SK-N-SH (cell line): ENCODE measurements around the gene C12orf75.
"Not testable (repeated sequence)": the region's sequence is repeated elsewhere in the genome, so short reads cannot be mapped to it uniquely, and the experiment has no call there.

ENCODE experiments used
- GABPA ChIP-seq: IDR thresholded peaks from 2 replicates; pipeline ENCODE4 v1.4.0; 2012; ENCODE audit warnings: low read depth, mild to moderate bottlenecking
- MEF2A ChIP-seq: IDR thresholded peaks from 2 replicates; pipeline ENCODE4 v1.4.0; 2012; ENCODE audit warnings: low read depth, borderline replicate concordance
- MXI1 ChIP-seq: IDR thresholded peaks from 2 replicates; pipeline ENCODE4 v1.6.1; 2012; ENCODE audit warnings: mild to moderate bottlenecking, low read depth, low read length, improper control_type of control experiment
- TAF1 ChIP-seq: IDR thresholded peaks from 2 replicates; pipeline ENCODE4 v1.6.1; 2012; ENCODE audit warnings: low read depth, mild to moderate bottlenecking, low read length, moderate library complexity, borderline replicate concordance
- YY1 ChIP-seq: IDR thresholded peaks from 2 replicates; pipeline ENCODE4 v1.4.0; 2012; ENCODE audit warnings: low read depth, mild to moderate bottlenecking
- TF ChIP-seq, protein P1 (sequence below): fragments of 200-600 bp; sonication (generic); IDR thresholded peaks from 2 replicates; pipeline ENCODE4 v1.6.1; 2017; ENCODE audit warnings: antibody characterized with exemption, mild to moderate bottlenecking, moderate library complexity
- TF ChIP-seq, protein P2 (sequence below): IDR thresholded peaks from 2 replicates; pipeline ENCODE4 v1.4.0; 2012; ENCODE audit warnings: low read depth, borderline replicate concordance
- TF ChIP-seq, protein P3 (sequence below): IDR thresholded peaks from 2 replicates; pipeline ENCODE4 v1.6.1; 2012; ENCODE audit warnings: mild to moderate bottlenecking, low read depth, low read length, moderate library complexity

DNA sequence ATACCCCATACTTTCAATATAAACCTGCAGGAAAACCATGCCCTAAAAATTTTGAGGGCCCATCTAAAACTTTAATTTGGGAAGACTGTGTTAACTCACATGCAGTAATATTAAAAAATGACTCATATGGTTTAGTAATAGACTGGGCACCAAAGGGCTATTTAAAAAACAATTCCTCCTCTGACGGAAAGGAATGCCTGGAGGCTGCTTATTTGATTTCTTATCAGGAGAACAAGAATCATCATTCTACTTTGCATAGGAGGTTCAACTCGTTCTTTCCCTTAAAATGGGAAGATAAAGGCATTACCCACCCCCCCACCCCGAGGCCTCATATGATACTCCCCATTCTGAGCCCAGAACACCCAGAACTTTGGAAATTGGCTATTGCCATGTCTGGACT is 18.6 kb upstream of the C12orf75 start:
- TF ChIP-seq, protein P1, sequence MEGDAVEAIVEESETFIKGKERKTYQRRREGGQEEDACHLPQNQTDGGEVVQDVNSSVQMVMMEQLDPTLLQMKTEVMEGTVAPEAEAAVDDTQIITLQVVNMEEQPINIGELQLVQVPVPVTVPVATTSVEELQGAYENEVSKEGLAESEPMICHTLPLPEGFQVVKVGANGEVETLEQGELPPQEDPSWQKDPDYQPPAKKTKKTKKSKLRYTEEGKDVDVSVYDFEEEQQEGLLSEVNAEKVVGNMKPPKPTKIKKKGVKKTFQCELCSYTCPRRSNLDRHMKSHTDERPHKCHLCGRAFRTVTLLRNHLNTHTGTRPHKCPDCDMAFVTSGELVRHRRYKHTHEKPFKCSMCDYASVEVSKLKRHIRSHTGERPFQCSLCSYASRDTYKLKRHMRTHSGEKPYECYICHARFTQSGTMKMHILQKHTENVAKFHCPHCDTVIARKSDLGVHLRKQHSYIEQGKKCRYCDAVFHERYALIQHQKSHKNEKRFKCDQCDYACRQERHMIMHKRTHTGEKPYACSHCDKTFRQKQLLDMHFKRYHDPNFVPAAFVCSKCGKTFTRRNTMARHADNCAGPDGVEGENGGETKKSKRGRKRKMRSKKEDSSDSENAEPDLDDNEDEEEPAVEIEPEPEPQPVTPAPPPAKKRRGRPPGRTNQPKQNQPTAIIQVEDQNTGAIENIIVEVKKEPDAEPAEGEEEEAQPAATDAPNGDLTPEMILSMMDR = not testable (repeated sequence)
- not testable (repeated sequence) for TF ChIP-seq GABPA, YY1, MXI1, TAF1, MEF2A
- TF ChIP-seq, protein P2, sequence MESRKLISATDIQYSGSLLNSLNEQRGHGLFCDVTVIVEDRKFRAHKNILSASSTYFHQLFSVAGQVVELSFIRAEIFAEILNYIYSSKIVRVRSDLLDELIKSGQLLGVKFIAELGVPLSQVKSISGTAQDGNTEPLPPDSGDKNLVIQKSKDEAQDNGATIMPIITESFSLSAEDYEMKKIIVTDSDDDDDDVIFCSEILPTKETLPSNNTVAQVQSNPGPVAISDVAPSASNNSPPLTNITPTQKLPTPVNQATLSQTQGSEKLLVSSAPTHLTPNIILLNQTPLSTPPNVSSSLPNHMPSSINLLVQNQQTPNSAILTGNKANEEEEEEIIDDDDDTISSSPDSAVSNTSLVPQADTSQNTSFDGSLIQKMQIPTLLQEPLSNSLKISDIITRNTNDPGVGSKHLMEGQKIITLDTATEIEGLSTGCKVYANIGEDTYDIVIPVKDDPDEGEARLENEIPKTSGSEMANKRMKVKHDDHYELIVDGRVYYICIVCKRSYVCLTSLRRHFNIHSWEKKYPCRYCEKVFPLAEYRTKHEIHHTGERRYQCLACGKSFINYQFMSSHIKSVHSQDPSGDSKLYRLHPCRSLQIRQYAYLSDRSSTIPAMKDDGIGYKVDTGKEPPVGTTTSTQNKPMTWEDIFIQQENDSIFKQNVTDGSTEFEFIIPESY = not testable (repeated sequence)
- TF ChIP-seq, protein P3, sequence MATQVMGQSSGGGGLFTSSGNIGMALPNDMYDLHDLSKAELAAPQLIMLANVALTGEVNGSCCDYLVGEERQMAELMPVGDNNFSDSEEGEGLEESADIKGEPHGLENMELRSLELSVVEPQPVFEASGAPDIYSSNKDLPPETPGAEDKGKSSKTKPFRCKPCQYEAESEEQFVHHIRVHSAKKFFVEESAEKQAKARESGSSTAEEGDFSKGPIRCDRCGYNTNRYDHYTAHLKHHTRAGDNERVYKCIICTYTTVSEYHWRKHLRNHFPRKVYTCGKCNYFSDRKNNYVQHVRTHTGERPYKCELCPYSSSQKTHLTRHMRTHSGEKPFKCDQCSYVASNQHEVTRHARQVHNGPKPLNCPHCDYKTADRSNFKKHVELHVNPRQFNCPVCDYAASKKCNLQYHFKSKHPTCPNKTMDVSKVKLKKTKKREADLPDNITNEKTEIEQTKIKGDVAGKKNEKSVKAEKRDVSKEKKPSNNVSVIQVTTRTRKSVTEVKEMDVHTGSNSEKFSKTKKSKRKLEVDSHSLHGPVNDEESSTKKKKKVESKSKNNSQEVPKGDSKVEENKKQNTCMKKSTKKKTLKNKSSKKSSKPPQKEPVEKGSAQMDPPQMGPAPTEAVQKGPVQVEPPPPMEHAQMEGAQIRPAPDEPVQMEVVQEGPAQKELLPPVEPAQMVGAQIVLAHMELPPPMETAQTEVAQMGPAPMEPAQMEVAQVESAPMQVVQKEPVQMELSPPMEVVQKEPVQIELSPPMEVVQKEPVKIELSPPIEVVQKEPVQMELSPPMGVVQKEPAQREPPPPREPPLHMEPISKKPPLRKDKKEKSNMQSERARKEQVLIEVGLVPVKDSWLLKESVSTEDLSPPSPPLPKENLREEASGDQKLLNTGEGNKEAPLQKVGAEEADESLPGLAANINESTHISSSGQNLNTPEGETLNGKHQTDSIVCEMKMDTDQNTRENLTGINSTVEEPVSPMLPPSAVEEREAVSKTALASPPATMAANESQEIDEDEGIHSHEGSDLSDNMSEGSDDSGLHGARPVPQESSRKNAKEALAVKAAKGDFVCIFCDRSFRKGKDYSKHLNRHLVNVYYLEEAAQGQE = not testable (repeated sequence)
